B cell (primary cell): ENCODE data around the gene TNRC6A. TPM values are rescaled to one million over a fixed set of nuclear protein-coding genes. Genes with fewer than 3 reads are reported as not detected.
"Not testable (repeated sequence)": the region's sequence is repeated elsewhere in the genome, so short reads cannot be mapped to it uniquely, and the experiment has no call there.

ENCODE experiments used
- ATAC-seq: fragments of 200-7000 bp; cut with Tn5 transposase; one replicate; pipeline ENCODE4 v1.10.0; 2021; ENCODE audit warnings: low read depth, mild to moderate bottlenecking, moderate number of reproducible peaks, moderate library complexity
- CTCF ChIA-PET: fragments of 350-600 bp; sonication (Branson Sonifier 250); formaldehyde crosslinking; loops from one replicate; lab custom pipeline; 2021; ENCODE audit warnings: antibody characterized with exemption, inconsistent platforms; lab: Charles Lee
- POLR2A ChIA-PET: fragments of 350-600 bp; sonication (Branson Sonifier 250); formaldehyde crosslinking; loops from one replicate; lab custom pipeline; 2021; ENCODE audit warnings: antibody characterized with exemption; lab: Charles Lee
- DNase-seq: peaks from one replicate; pipeline ENCODE4 v3.0.0; 2013
- H2AFZ ChIP-seq: 2 replicates; pipeline ENCODE4 v1.6.1; 2012; ENCODE audit warnings: mild to moderate bottlenecking, low read depth, low read length; ENCODE audit not compliant: insufficient read depth, poor library complexity, severe bottlenecking
- H3K27ac ChIP-seq, 2 donors: 1 replicate in 1 of 2; 2 replicates in 1 of 2; pipeline ENCODE4 v1.5.1; 2012 to 2013; ENCODE audit warnings: low read length in 2 of 2, mild to moderate bottlenecking in 2 of 2, moderate library complexity in 1 of 2
- H3K27me3 ChIP-seq, 4 experiments: fragments of 200-600 bp in 1 of 4; sonication (generic) in 1 of 4; replicated peaks in 1 of 4; 1 replicate in 2 of 4; 2 replicates in 2 of 4; pipeline versions ENCODE4 v1.6.1 to v1.7.0; 2013 to 2016; ENCODE audit warnings: low read length in 3 of 4, mild to moderate bottlenecking in 2 of 4, mixed read lengths in 1 of 4, moderate library complexity in 1 of 4; ENCODE audit not compliant: insufficient read depth in 4 of 4, control insufficient read depth in 3 of 4; ENCODE audit errors: control extremely low read depth in 1 of 4
- H3K36me3 ChIP-seq, 2 experiments: replicated peaks in 1 of 2; 1 replicate in 1 of 2; 2 replicates in 1 of 2; pipeline versions ENCODE4 v1.6.1 to v1.7.1; 2013; ENCODE audit warnings: low read length in 1 of 2; ENCODE audit not compliant: insufficient read depth in 2 of 2, control insufficient read depth in 1 of 2; ENCODE audit errors: control extremely low read depth in 1 of 2, extremely low read depth in 1 of 2
- H3K4me1 ChIP-seq, 2 donors: fragments of 200-600 bp in 1 of 2; sonication (generic) in 1 of 2; 1 replicate in 1 of 2; 2 replicates in 1 of 2; pipeline versions ENCODE4 v1.5.1 to v1.6.1; 2013 to 2017; ENCODE audit warnings: low read length in 2 of 2; ENCODE audit not compliant: control insufficient read depth in 2 of 2, insufficient read depth in 2 of 2
- H3K4me2 ChIP-seq: replicated peaks from 2 replicates; pipeline ENCODE3; 2012; ENCODE audit warnings: mild to moderate bottlenecking, low read depth, low read length; ENCODE audit not compliant: poor library complexity, severe bottlenecking
- H3K4me3 ChIP-seq, 5 experiments: fragments of 200-600 bp in 1 of 5; sonication (generic) in 1 of 5; 1 replicate in 3 of 5; 2 replicates in 2 of 5; pipeline versions ENCODE4 v1.5.1 to v1.7.0; 2011 to 2016; ENCODE audit warnings: low read length in 4 of 5, mild to moderate bottlenecking in 4 of 5, low read depth in 2 of 5, control low read depth in 1 of 5, moderate library complexity in 1 of 5; ENCODE audit not compliant: insufficient read depth in 1 of 5; ENCODE audit errors: control extremely low read depth in 1 of 5, extremely low read depth in 1 of 5
- H3K79me2 ChIP-seq: fragments of 200-600 bp; sonication (generic); one replicate; pipeline ENCODE4 v1.6.0; 2016; ENCODE audit warnings: low read length; ENCODE audit not compliant: control insufficient read depth, insufficient read depth
- H3K9ac ChIP-seq: fragments of 200-600 bp; sonication (generic); 2 replicates; pipeline ENCODE4 v1.6.1; 2017; ENCODE audit warnings: mild to moderate bottlenecking, low read length, moderate library complexity
- H3K9me3 ChIP-seq, 3 donors: one replicate each; pipeline versions ENCODE4 v1.6.1 to v1.7.1; 2013; ENCODE audit warnings: low read length in 2 of 3; ENCODE audit not compliant: control insufficient read depth in 2 of 3, insufficient read depth in 1 of 3; ENCODE audit errors: control extremely low read depth in 1 of 3
- H4K20me1 ChIP-seq: 2 replicates; pipeline ENCODE4 v1.6.0; 2012; ENCODE audit warnings: mild to moderate bottlenecking, low read length; ENCODE audit not compliant: insufficient read depth, control insufficient read depth, poor library complexity, severe bottlenecking
- H3K27ac Mint-ChIP-seq: one replicate; pipeline ENCODE4 v1.8.0; 2021; ENCODE audit warnings: mixed read lengths
- H3K27me3 Mint-ChIP-seq: one replicate; pipeline ENCODE4 v1.8.0; 2021; ENCODE audit warnings: mixed read lengths
- H3K4me1 Mint-ChIP-seq: one replicate; pipeline ENCODE4 v1.8.0; 2021; ENCODE audit warnings: mixed read lengths
- H3K4me3 Mint-ChIP-seq: one replicate; pipeline ENCODE4 v1.8.0; 2021; ENCODE audit warnings: mixed read lengths
- H3K9me3 Mint-ChIP-seq: one replicate; pipeline ENCODE4 v1.8.0; 2022; ENCODE audit warnings: mixed read lengths; ENCODE audit not compliant: insufficient read depth
- EZH2 ChIP-seq: IDR thresholded peaks from 2 replicates; pipeline ENCODE4 v1.6.1; 2012; ENCODE audit warnings: borderline replicate concordance, low read depth, mild to moderate bottlenecking, moderate library complexity, low read length; ENCODE audit not compliant: insufficient read depth, poor library complexity, severe bottlenecking
- WGBS: methylation state at CpG from one replicate; pipeline ENCODE4 v1.1.5; 2013; ENCODE audit warnings: missing lambda C conversion rate; ENCODE audit not compliant: insufficient coverage; 5-methylcytosine and 5-hydroxymethylcytosine counted together
- intact Hi-C: fragments of 100-400 bp; cut with micrococcal nuclease; formaldehyde crosslinking; loops from one replicate; pipeline ENCODE4 v1.10.0; 2022
- polyA plus RNA-seq: library from polyadenylated mRNA; depleted of rRNA; stranded (reverse); fragments of >200 nt; gene quantifications from 2 replicates; pipeline ENCODE4 v1.2.3, GENCODE V29; 2012
- total RNA-seq, 2 donors: library from RNA; stranded (reverse); fragments of 120-200 nt in 1 of 2; gene quantifications; 1 replicate in 1 of 2; 2 replicates in 1 of 2; pipeline versions ENCODE4 v1.2.3 to v1.2.4, GENCODE V29; 2013 to 2022
- TF ChIP-seq, protein P1 (sequence below): fragments of 200-600 bp; IDR thresholded peaks from one replicate; pipeline ENCODE4 v1.8.0; 2022; ENCODE audit warnings: antibody characterized with exemption, mild to moderate bottlenecking

Gene TNRC6A
- total and polyA plus RNA-seq, 2 donors (not counting 1 experiment from before 2014, with no cell fraction given), result 79.3 to 104 TPM

DNA sequence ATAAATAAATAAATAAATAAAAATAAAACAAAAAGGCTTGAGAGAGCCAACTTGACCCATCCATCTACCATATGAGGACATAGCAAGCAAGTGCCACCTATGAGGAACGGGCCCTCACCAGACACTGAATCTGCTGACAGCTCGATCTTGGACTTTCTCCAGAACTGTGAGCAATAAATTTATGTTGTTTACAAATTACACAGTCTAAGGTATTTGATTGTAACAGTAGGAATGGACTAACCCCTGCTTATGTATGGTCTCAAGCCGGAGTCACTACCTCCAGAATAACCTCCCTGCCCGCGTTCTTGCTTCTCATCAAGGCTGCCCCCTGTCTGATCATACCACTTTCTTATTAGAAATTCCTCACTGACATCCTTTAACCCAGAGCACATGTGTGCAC is 126.2 kb downstream of the TNRC6A start:
- Mint-ChIP-seq H3K4me3 (no peak overlapping the region), H3K4me1 (no peaks in the 10 kb centered on the region), H3K27me3 (peaks cover 13% of the 10 kb centered on the region), H3K27ac (no peak overlapping the region), H3K9me3 (no peaks in the 10 kb centered on the region)
- H3K4me1 ChIP-seq, result no peaks in the 10 kb centered on the region
- H3K4me2 ChIP-seq, result no peak overlapping the region
- no peaks in the 10 kb centered on the region for H3K79me2 ChIP-seq
- 65% methylated on average over 4 of the region's 5 CpGs for WGBS
- intact Hi-C loops, result no loop called here
- no peak overlapping the region for H3K27ac ChIP-seq
- H3K9me3 ChIP-seq, result peaks cover 0 to 7% (median 0%) of the 10 kb centered on the region in 3 donors
- ChIA-PET POLR2A (no interaction called here), CTCF (no interaction called here)
- H3K4me3 ChIP-seq, result no peak overlapping the region
- H3K9ac ChIP-seq, result no peak overlapping the region
- H3K36me3 ChIP-seq, result no peaks in the 10 kb centered on the region
- DNase-seq, result no peak
- peaks cover 0 to 4% (median 0%) of the 10 kb centered on the region in 4 experiments for H3K27me3 ChIP-seq
- no peak for TF ChIP-seq EZH2
- TF ChIP-seq, protein P1, sequence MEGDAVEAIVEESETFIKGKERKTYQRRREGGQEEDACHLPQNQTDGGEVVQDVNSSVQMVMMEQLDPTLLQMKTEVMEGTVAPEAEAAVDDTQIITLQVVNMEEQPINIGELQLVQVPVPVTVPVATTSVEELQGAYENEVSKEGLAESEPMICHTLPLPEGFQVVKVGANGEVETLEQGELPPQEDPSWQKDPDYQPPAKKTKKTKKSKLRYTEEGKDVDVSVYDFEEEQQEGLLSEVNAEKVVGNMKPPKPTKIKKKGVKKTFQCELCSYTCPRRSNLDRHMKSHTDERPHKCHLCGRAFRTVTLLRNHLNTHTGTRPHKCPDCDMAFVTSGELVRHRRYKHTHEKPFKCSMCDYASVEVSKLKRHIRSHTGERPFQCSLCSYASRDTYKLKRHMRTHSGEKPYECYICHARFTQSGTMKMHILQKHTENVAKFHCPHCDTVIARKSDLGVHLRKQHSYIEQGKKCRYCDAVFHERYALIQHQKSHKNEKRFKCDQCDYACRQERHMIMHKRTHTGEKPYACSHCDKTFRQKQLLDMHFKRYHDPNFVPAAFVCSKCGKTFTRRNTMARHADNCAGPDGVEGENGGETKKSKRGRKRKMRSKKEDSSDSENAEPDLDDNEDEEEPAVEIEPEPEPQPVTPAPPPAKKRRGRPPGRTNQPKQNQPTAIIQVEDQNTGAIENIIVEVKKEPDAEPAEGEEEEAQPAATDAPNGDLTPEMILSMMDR, result no peak
- H4K20me1 ChIP-seq, result no peaks in the 10 kb centered on the region
- no peak overlapping the region for H2AFZ ChIP-seq
- no peak for ATAC-seq

DNA sequence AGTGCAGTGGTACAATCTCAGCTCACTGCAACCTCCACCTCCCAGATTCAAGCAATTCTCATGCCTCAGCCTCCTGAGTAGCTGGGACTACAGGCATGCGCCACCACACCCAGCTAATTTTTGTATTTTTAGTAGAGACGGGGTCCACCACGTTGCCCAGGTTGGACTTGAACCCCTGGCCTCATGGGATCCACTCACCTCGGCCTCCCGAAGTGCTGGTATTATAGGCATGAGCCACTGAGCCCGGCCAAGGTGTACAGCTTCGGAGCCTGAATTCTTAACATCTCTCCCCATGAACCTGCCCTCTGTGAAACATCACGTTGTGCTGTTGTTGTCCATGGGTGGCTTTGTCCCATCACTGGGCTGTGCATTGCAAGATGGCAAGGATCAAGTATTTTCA is 127.4 kb downstream of the TNRC6A start:
- WGBS, result 89% methylated on average over 7 of the region's 8 CpGs
- DNase-seq, H3K9me3 Mint-ChIP-seq, ATAC-seq, H3K79me2 ChIP-seq, POLR2A ChIA-PET, H3K4me1 Mint-ChIP-seq, H3K9me3 ChIP-seq, H3K27ac Mint-ChIP-seq, H3K27ac ChIP-seq, intact Hi-C loops, H3K27me3 ChIP-seq, H3K9ac ChIP-seq, H4K20me1 ChIP-seq, H3K4me1 ChIP-seq, H3K4me3 Mint-ChIP-seq, CTCF ChIA-PET, H3K4me2 ChIP-seq, H3K4me3 ChIP-seq, H3K36me3 ChIP-seq, H2AFZ ChIP-seq: not testable (repeated sequence)
- H3K27me3 Mint-ChIP-seq, result peaks cover 13% of the 10 kb centered on the region
